HepG2 (cell line): Measurements from ENCODE around the gene PARP2. TPM values are rescaled to one million over a fixed set of nuclear protein-coding genes. Genes with fewer than 3 reads are reported as not detected.

ENCODE experiments used
- ARID5B ChIP-seq: IDR thresholded peaks from 2 replicates; pipeline ENCODE4 v1.4.0; 2020; ENCODE audit warnings: mild to moderate bottlenecking, missing genetic modification reagents
- ARNTL ChIP-seq: sonication (generic); formaldehyde crosslinking; IDR thresholded peaks from 2 replicates; pipeline ENCODE4 v1.4.0; 2020; ENCODE audit warnings: mild to moderate bottlenecking, missing genetic modification reagents
- ATF7 ChIP-seq, 2 experiments: fragments of 450-650 bp in 1 of 2; sonication (generic) in 1 of 2; formaldehyde crosslinking in 1 of 2; IDR thresholded peaks; 2 replicates each; pipeline versions ENCODE4 v1.4.0 to v1.6.1; 2016 to 2020; ENCODE audit warnings: antibody characterized with exemption in 1 of 2, mild to moderate bottlenecking in 1 of 2, missing genetic modification reagents in 1 of 2
- ATRX ChIP-seq: sonication (generic); formaldehyde crosslinking; IDR thresholded peaks from 2 replicates; pipeline ENCODE4 v1.4.0; 2020; ENCODE audit warnings: missing genetic modification reagents, borderline replicate concordance
- CAMTA2 ChIP-seq: sonication (generic); formaldehyde crosslinking; IDR thresholded peaks from 2 replicates; pipeline ENCODE4 v1.4.0; 2020; ENCODE audit warnings: mild to moderate bottlenecking, missing genetic modification reagents, borderline replicate concordance
- CEBPB ChIP-seq: IDR thresholded peaks from 2 replicates; pipeline ENCODE4 v1.6.1; 2011; ENCODE audit warnings: low read depth, low read length, improper control_type of control experiment, borderline replicate concordance
- CHD4 ChIP-seq: fragments of 200-600 bp; sonication (generic); IDR thresholded peaks from 2 replicates; pipeline ENCODE4 v1.7.0; 2017; ENCODE audit warnings: mild to moderate bottlenecking, low read length, borderline replicate concordance
- ELF1 ChIP-seq: sonication (generic); formaldehyde crosslinking; IDR thresholded peaks from 2 replicates; pipeline ENCODE4 v1.4.0; 2020; ENCODE audit warnings: missing genetic modification reagents
- ELF4 ChIP-seq: sonication (generic); formaldehyde crosslinking; IDR thresholded peaks from 2 replicates; pipeline ENCODE4 v1.5.0; 2020; ENCODE audit warnings: missing genetic modification reagents, mild to moderate bottlenecking, moderate library complexity, borderline replicate concordance
- GATAD1 ChIP-seq: IDR thresholded peaks from 2 replicates; pipeline ENCODE4 v1.6.1; 2016; ENCODE audit warnings: missing genetic modification reagents, missing compliant biosample characterization
- HNRNPLL ChIP-seq: fragments of 200-400 bp; formaldehyde crosslinking; IDR thresholded peaks from 2 replicates; pipeline ENCODE4 v1.6.1; 2017; ENCODE audit warnings: mild to moderate bottlenecking, low read depth, low read length; ENCODE audit not compliant: poor library complexity, severe bottlenecking
- KAT8 ChIP-seq: IDR thresholded peaks from 2 replicates; pipeline ENCODE4 v1.6.1; 2016; ENCODE audit warnings: missing genetic modification reagents, missing compliant biosample characterization
- KLF11 ChIP-seq: IDR thresholded peaks from 2 replicates; pipeline ENCODE4 v1.6.1; 2016; ENCODE audit warnings: missing compliant biosample characterization
- MLX ChIP-seq: IDR thresholded peaks from 2 replicates; pipeline ENCODE4 v1.6.1; 2016
- RBM22 ChIP-seq: fragments of 200-400 bp; formaldehyde crosslinking; optimal IDR thresholded peaks from 2 replicates; pipeline ENCODE3; 2017; ENCODE audit warnings: mild to moderate bottlenecking, low read length, moderate library complexity
- RNF2 ChIP-seq: fragments of 450-650 bp; conservative IDR thresholded peaks from 2 replicates; pipeline ENCODE4 v1.6.1; 2016; ENCODE audit warnings: low read depth
- SNAPC5 ChIP-seq: sonication (generic); formaldehyde crosslinking; IDR thresholded peaks from 2 replicates; pipeline ENCODE4 v1.8.1; 2023; ENCODE audit warnings: mild to moderate bottlenecking, missing genetic modification reagents, borderline replicate concordance
- TBP ChIP-seq: sonication (generic); formaldehyde crosslinking; IDR thresholded peaks from 2 replicates; pipeline ENCODE4 v1.5.0; 2020; ENCODE audit warnings: missing genetic modification reagents
- ZNF160 ChIP-seq: sonication (generic); formaldehyde crosslinking; IDR thresholded peaks from 2 replicates; pipeline ENCODE4 v1.8.0; 2022; ENCODE audit warnings: mild to moderate bottlenecking, inconsistent platforms, missing genetic modification reagents
- ZNF274 ChIP-seq: sonication (generic); formaldehyde crosslinking; IDR thresholded peaks from 2 replicates; pipeline ENCODE4 v1.5.1; 2020; ENCODE audit warnings: mild to moderate bottlenecking, missing genetic modification reagents
- ZNF275 ChIP-seq: sonication (generic); formaldehyde crosslinking; IDR thresholded peaks from 2 replicates; pipeline ENCODE4 v1.8.0; 2022; ENCODE audit warnings: missing genetic modification reagents, mild to moderate bottlenecking, inconsistent platforms, borderline replicate concordance
- ZNF367 ChIP-seq: sonication (generic); formaldehyde crosslinking; IDR thresholded peaks from 2 replicates; pipeline ENCODE4 v1.4.0; 2020; ENCODE audit warnings: missing genetic modification reagents, borderline replicate concordance
- ZNF839 ChIP-seq: sonication (generic); formaldehyde crosslinking; IDR thresholded peaks from 2 replicates; pipeline ENCODE4 v1.4.0; 2020; ENCODE audit warnings: missing genetic modification reagents, mild to moderate bottlenecking, borderline replicate concordance
- polyA plus RNA-seq, 8 experiments: library from polyadenylated mRNA; depleted of rRNA in 3 of 8; stranded (reverse) in 7 of 8; unstranded in 1 of 8; fragments of >200 nt; fragmentation: Illumina TruSeq in 4 of 8; extraction: Trizol in 4 of 8; gene quantifications; 2 replicates each; pipeline versions ENCODE4 v1.2.1 to v1.2.3, GENCODE V29; 2011 to 2016; ENCODE audit warnings: low read depth in 4 of 8, missing spikeins in 1 of 8, mixed read lengths in 1 of 8; ENCODE audit not compliant: insufficient read depth in 1 of 8
- total RNA-seq, 5 experiments: library from RNA; depleted of rRNA; stranded (reverse); fragments of >200 nt; fragmentation: Illumina TruSeq; extraction: Trizol; gene quantifications; 2 replicates each; pipeline ENCODE4 v1.2.3, GENCODE V29; 2016; ENCODE audit warnings: low read depth in 1 of 5
- TF ChIP-seq, protein P1 (sequence below): sonication (generic); formaldehyde crosslinking; IDR thresholded peaks from 2 replicates; pipeline ENCODE4 v1.8.0; 2023; ENCODE audit warnings: mild to moderate bottlenecking, missing genetic modification reagents

The PARP2 gene
- total and polyA plus RNA-seq, 2 of the 13 experiments (the other 11 are each of a cell fraction or from before 2014, with no cell fraction given), result 37.3 to 38.4 TPM

DNA sequence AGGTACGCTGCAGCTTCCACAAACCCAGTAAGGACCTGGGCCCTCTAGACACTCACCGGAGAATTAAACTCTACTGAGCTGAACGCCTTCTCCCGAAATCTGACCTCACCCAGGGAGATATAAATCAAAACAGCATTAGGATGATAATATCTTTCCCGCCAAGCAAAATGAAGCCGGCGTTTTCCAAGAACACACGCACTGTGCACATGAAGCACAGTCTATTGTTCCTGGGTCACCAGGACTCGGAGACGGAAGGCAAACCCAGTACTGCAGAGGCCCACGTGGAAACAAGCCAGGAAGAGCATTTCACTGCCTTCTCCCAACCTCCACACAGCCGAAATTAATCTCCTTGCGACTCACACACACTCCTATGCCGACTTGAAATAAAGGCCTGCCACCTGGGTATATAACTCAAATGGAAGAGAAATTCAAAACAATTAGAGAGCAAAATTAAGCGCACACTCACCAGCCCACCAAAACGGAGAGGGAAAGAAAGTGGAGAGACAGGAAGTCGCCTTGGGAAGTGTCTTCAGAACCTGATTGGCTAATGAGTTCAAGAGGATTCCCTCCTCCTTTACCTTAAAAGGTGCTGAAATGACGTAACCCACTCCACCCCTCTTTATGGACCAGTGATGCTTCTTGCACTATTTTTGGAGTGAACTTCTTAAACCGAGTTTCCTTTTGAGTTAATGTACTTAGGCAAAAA is 10.5 kb upstream of the PARP2 start, which contains the start of gene CCNB1IP1 (continued):
- TF ChIP-seq CAMTA2 (CRISPR knock-in tag), result no peak
- TF ChIP-seq RBM22, result no peak
- no peak for TF ChIP-seq RNF2
- peak; percentile 49 for TF ChIP-seq GATAD1
- peak; percentile 73 for TF ChIP-seq ZNF274
- no peak for TF ChIP-seq KLF11 (CRISPR knock-in tag)
- no peak for TF ChIP-seq ZNF275
- TF ChIP-seq, protein P1, sequence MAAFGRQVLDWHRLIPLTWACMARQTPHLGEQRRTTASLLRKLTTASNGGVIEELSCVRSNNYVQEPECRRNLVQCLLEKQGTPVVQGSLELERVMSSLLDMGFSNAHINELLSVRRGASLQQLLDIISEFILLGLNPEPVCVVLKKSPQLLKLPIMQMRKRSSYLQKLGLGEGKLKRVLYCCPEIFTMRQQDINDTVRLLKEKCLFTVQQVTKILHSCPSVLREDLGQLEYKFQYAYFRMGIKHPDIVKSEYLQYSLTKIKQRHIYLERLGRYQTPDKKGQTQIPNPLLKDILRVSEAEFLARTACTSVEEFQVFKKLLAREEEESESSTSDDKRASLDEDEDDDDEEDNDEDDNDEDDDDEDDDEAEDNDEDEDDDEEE (CRISPR knock-in tag), result peak; percentile 88
- TF ChIP-seq SNAPC5 (CRISPR knock-in tag), result no peak; the same call in 1 of the 2 replicates
- TF ChIP-seq ZNF367, result no peak
- no peak for TF ChIP-seq TBP (CRISPR knock-in tag)
- TF ChIP-seq ATRX (CRISPR knock-in tag), result no peak
- TF ChIP-seq ELF4 (CRISPR knock-in tag), result peak; percentile 95
- TF ChIP-seq ELF1 (CRISPR knock-in tag), result peak; percentile 78
- TF ChIP-seq CHD4, result no peak
- TF ChIP-seq KAT8 (CRISPR knock-in tag), result peak; percentile 79; the same call in 1 of the 2 replicates
- peak; percentile 36; the same call in 1 of the 2 replicates for TF ChIP-seq ARNTL (CRISPR knock-in tag)
- no peak for TF ChIP-seq ZNF839 (CRISPR knock-in tag)
- TF ChIP-seq HNRNPLL, result no peak
- TF ChIP-seq ZNF160 (CRISPR knock-in tag), result no peak
- TF ChIP-seq CEBPB, result peak; percentile 89
- peak; percentile 98 for TF ChIP-seq ATF7 (IDR thresholded peaks at IDR 0.05)
- TF ChIP-seq ATF7 (CRISPR knock-in tag; IDR thresholded peaks at IDR 0.05), result peak; percentile 78; the same call in 1 of the 2 replicates
- TF ChIP-seq MLX (CRISPR knock-in tag), result no peak
- peak; percentile 57 for TF ChIP-seq ARID5B (CRISPR knock-in tag)
